ENCODE data around the gene PROX1.
"Not testable (repeated sequence)": the region's sequence is repeated elsewhere in the genome, so short reads cannot be mapped to it uniquely, and the experiment has no call there.

The PROX1 gene

DNA sequence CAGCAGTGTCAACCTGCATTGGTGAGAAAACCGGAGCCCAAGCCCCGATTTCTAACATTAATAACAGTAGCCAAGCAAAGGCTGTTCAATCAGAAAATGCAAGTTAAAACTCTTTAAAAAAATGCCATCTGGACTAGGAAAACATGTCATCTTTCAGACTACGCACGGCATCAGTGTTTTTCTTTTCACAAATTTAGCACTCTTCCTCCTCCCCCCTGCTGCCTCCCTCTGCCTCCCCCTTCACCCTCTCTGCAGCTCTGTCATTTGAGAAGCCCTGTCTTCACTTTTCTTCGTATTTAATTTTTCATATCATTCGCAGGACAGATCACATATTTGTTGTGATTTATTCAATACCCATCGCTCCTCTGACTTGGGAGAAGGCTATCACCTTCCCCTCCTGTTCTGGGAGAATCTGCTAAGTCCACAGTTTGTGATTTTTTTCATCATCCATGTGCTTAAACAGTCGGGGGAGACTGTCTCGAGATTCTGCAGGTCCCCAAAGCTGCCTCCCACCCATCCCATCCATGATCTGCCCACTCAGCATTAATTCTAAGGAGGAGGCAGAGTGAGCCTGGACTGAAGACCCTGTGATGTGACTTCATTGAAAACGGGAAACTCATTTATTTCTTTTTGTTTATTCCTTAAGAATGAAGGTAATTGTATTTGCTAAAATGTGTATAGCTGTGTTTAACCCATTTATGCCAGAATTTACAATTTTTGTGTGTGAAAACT is 84.8 kb downstream of the PROX1 start:
- DNase-seq (ENCODE audit: low read depth in 2 of 2), result no peak

DNA sequence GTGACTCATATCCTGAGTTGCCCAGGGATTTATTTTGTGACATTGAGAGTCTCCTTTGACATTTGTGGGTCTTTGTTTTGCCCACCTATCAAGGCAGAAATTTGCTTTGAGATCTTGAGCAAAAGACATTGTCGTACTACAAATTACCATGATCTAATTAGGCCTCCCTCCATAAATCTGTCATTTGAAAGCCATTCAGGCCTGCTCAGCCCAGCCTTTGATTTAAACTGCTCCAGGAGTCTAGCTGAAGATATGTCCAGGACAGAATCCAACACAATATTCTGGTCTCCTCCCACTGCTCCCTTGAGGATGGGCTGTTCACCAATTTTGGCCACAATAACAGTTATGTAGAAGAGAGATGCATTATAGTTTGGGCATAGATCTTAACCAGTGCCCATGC is 86.7 kb downstream of the PROX1 start:
- no peak for DNase-seq (ENCODE audit: low read depth in 2 of 2)

DNA sequence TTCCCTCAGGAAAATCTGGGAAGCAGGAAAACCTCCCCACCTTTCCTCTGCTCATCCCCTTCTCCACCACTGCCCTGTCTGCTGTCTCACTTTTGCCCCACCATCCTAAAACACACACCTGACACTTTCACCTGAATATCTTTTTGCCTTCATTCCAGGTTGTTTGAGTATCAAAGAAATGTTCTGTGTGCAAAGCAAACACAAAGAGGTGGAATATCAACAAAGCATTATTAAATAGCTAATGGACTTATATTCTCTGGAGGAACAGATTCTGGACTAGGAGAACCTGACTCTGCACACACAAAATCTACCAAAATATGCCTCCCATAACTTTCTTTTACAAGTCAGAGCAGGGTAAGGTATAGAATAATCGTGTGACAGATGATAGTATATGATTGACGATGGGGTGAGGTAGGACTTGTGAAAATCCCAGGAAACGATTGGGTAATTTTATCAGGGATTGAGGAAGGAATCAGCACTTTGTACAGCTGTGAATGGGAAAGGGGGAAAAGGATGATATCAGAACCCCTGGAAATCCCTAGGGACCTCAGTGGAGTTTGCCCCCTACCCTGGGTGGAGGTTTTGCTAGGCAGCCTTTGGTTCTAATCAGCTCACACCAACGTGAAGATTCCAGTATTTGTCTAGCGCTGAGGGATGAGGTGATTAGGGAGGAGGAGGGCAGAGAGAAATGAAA is 87.7 kb downstream of the PROX1 start:
- no peak for DNase-seq (ENCODE audit: low read depth in 2 of 2)

DNA sequence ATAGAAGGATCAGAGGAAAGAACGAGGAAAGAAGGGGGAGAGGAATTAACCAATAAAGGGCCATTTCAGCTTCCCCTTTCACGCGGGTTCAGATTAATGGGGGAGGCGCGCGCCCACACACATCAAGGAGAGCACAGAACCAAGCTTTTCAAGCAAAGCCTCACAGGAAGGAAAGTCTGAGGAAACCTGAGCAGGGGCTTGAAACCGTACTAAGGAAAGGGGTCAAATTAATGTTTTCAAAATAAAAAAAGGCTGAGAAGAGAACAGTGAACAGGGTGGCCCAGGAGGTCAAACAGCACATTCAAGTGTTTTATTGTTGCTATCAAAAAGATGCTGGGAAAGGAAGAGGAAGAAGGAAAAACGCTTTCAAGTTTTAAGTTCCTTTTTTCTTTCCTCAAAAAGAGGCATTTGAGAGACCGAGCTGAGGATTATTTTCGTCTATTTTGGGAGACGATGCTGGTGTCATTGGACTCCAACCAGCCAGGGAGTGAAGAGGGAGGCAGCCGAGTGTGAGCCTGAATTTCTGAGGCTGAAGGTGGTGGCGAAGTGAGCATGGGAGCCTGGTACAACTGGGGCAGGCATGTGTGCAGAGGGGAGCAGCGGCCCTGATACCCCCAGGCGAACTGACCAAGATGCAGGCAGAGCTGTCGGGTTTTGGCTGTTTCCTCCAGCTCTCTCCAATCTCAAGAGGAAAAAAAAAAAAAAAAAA is 88.4 kb downstream of the PROX1 start:
- no peak for DNase-seq (ENCODE audit: low read depth in 2 of 2)

DNA sequence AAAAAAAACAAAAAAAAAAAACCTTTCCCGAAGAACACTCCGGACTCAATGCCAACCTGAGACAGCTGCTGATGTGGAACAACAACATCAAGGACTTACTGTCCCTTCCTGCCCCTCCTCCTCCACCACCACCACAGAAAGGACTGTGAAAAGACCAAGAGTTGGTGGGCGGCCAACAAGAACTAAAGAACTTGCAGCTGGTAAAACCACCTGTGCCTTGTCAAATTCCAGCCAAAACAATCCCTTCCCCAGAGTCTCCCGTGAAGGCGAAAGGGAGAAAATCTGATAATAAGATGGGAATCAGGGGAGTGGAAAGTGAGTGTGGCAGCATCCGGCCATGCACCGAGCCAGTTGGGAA is 88.9 kb downstream of the PROX1 start:
- no peak for DNase-seq (ENCODE audit: low read depth in 2 of 2)

DNA sequence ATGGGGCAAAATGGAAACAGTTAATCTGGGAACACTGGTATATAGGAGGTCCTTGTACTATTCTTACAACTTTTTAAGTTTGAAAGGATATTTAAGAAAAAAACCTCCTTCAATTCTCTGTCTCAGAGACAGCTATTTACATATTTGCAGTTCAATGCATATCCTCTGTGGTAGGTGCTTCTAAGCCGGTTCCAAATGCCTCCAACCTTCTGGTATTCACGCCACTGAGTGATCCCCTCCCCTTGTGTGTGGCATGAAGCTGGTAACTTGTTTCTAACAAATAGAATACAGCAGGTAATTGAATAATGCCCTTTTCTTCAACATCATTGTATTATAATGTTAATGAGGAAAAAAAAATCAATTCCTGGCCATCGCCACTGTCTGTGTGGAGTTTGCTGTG is 91.2 kb downstream of the PROX1 start:
- no peak for DNase-seq (ENCODE audit: low read depth in 2 of 2)

DNA sequence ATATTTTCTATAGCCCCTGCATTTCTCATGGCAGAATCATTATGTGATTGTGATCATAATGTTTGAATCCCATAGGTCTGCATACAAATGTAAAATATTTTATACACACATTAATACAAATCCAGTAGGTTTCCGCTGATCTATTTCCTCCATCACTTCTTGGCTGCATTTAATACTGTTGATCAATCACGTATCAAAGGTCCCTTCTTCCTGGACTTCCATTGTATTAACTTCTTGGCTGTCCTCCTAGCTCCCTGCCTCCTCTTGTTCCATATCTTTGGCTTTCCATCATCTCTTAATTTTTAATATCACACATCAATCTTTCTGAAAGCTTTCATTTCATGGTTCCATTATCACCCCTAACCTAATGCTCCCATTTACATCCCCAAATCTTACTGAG is 97.6 kb downstream of the PROX1 start:
- no peak for DNase-seq (ENCODE audit: low read depth in 2 of 2)

DNA sequence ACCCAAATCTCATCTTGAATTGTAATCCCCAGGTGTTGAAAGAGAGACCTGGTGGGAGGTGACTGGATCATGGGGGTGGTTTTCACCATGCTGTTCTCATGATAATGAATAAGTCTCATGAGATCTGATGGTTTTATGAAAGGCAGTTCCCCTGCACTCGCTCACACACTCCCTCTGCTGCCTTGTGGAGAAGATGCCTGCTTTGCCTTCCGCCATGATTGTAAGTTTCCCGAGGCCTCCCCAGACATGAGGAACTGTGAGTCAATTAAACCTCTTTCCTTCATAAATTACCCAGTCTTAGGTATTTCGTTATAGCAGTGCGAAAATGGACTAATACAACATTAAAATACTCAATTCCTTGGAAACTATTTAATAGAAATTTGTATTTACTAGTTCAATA is 99.2 kb downstream of the PROX1 start:
- DNase-seq (ENCODE audit: low read depth in 2 of 2), result no peak

DNA sequence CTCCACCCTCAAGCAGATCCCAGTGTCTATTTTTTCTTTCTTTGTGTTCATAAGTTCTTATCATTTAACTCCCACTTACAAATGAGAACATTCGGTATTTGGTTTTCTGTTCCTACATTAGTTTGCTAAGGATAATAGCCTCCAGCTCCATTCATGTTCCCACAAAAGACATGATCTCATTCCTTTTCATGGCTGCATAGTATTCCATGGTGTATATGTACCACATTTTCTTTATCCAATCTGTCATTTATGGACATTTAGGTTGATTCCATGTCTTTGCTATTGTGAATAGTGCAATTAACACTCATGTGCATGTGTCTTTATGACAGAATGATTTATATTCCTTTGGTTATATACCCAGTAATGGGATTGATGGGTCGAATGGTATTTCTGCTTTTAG is 101.2 kb downstream of the PROX1 start:
- not testable (repeated sequence) for DNase-seq (ENCODE audit: low read depth in 2 of 2)
